GM18508 (cell line): ENCODE results near the gene MIEF1.

Experiments
- ATAC-seq: cut with Tn5 transposase; IDR thresholded peaks from one replicate; pipeline ENCODE4 v1.9.1; 2021; ENCODE audit warnings: moderate number of reproducible peaks; ENCODE audit not compliant: insufficient read depth, unreplicated experiment

MIEF1 gene

GRCh38 chr22:39527481-39527961 is 25.4 kb downstream of the MIEF1 start:
- ATAC-seq: no peak

GRCh38 chr22:39528080-39528661 is 26.1 kb downstream of the MIEF1 start:
- no peak for ATAC-seq

DNA sequence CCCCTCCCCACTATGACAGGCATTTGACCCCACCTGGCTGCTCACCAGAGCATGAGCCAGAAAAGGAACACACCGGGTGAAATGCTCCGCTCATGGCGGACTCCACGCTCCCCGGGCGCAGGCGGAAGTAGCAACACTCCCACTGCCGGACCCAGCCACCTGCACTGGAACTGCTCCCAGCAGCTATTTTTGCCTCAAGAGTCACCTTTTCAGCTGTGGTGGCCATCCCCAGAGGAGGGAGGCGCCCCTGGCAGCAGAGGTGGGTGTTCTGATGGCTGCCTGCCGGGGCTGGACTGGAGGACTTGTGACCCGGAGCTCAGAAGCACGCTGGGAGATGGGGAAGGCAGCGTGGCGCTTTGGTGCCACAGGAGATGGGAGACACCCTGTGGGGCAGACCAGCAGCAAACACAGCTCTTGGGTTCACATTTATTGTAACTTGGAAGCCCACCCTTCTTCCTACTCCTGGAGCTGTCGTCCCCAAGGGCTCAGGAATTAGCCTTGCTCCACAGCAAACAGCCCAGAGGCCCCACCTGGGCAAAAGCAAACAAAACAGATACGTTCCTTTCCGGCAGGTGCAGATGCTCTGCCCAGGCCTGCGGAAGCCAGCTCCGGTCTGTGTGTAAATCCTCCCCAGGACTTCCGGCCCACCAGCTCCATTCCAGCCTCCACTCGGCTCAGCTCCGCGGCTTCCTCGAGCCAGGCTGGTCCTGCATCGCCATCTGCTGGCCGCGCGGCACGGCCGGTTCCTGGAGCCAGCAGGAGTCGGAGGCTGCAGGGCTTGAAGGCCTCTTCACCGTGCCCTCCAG is 26.8 kb downstream of the MIEF1 start:
- no peak for ATAC-seq

DNA sequence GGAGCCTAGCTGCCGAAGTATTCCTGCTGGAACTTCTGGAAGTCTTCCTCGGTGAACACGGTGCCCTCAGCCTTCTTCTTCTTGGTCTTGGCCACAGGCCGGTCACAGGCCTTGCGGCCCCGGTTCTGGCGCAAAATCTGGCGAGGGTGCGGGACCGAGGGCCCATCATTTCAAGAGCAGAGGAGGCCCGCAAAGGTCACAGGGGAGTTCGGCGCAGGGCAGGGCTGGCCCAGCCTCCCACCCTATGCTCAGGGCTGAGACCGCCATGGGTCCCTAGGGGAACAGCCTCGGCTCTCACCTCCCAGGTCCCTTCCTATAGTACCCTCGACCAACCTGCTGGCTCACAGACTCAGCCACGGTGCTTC is 27.4 kb downstream of the MIEF1 start:
- ATAC-seq: no peak

GRCh38 chr22:39530116-39530515 is 28.0 kb downstream of the MIEF1 start:
- no peak for ATAC-seq

- no peak for ATAC-seq
Measured at GRCh38 chr22:39530692-39531331, 28.7 kb downstream of the MIEF1 start.

DNA sequence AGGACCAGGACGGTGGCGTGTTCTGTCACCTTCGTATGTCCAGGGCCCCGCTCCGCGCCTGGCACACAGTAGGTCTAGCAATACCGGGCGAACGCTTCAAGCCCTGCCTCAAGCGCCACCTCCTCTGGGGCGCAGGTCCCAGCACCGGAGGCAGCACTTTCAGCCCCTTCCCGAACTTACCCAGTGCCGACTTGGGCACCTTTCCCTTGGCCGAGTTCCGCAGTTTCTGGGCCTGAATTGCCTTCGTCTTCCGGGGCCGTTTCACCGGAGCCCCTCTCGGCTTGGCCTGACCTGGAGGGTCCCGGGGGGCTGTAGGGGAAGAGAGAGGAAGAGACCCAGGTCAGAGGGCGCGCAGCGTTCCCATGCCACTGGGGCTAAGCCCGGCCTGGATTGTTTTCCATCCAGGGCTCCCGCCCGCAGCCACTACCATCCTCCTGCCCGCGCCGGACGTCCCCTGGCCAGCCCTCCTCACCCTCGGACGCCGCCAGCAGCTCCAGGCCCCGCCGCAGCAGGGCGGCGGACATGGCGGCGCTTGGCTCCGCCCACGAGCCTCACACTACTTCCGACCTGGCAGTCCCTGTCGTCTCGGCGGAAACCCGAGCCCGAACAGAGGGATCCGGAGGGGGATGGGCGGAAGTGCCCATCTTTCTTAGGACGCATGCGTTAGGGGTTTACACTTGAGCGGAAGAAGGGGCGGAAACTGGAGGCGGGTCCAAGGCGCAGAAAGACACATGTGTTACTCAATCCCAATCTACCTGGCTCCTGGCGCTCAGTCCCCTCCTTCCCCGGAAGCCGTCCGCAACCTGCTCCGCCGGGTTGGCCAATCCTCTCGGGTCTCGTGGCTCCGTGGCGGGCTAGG is 30.4 kb downstream of the MIEF1 start, which contains the start of gene RPS19BP1:
RPS19BP1 (minus strand) TSS at position 534 of the 859 bp plus-strand sequence; CDS start at position 524, 10 bp downstream.
- peak; percentile 65 for ATAC-seq

GRCh38 chr22:39534092-39534506 is 32.0 kb downstream of the MIEF1 start:
- no peak for ATAC-seq

- no peak for ATAC-seq
Measured at GRCh38 chr22:39534591-39535356, 32.7 kb downstream of the MIEF1 start.

- no peak for ATAC-seq
Measured at GRCh38 chr22:39535357-39535725, 33.3 kb downstream of the MIEF1 start.

GRCh38 chr22:39535831-39536449 is 33.9 kb downstream of the MIEF1 start:
- ATAC-seq: no peak

GRCh38 chr22:39536711-39537110 is 34.6 kb downstream of the MIEF1 start:
- no peak for ATAC-seq

DNA sequence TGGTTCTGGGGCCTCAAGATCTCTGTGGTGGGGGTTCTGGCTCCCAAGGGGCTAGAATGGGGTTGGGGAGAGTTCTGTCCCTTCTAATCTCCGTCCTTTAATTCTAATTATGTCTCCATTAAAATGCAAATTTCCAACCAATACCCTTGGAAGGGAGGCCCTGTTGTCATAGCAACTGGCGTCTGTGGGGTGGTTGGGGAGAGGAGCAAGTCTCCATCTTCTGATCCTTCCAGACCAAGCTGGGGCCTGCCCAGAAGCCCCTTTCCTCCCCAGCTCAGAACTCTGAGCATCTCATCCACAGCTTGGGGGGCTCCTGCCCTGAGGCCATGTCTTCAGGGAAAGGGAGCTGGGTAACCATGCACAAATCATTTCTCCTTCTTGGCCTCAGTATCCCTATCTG is 35.9 kb downstream of the MIEF1 start:
- no peak for ATAC-seq

DNA sequence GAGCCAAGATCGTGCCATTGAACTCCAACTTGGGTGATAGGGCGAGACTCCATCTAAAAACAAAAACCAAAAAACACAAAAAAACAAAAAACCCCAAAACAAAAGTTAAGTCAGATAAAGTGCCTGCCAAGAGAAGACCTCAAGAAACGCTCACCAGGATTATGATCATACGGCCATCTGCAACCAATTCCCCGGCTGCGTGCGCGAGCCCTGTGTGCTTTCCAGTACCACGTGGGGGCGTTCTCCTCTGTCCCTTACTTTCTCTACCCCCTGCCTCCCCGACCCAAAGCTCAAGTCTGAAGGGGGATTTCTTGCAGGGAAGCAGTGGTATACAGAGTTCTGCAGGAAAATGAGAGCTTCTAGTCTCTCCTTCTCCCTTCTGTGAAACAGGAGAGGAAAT is 41.0 kb downstream of the MIEF1 start:
- no peak for ATAC-seq

GRCh38 chr22:39545386-39546365 is 43.6 kb downstream of the MIEF1 start:
- ATAC-seq: no peak

- no peak for ATAC-seq
Measured at GRCh38 chr22:39546889-39547586, 44.9 kb downstream of the MIEF1 start.

GRCh38 chr22:39547587-39547947 is 45.5 kb downstream of the MIEF1 start:
- no peak for ATAC-seq

GRCh38 chr22:39553429-39553828 is 51.3 kb downstream of the MIEF1 start:
- no peak for ATAC-seq
